Measurements from ENCODE around the gene ARHGDIA. TPM values are rescaled to one million over a fixed set of nuclear protein-coding genes. Genes with fewer than 3 reads are reported as not detected.

Gene ARHGDIA
- total and polyA plus RNA-seq, 2 of the 8 experiments (the other 6 are each of a cell fraction or from before 2014, with no cell fraction given), result 62.4 to 217 TPM

DNA sequence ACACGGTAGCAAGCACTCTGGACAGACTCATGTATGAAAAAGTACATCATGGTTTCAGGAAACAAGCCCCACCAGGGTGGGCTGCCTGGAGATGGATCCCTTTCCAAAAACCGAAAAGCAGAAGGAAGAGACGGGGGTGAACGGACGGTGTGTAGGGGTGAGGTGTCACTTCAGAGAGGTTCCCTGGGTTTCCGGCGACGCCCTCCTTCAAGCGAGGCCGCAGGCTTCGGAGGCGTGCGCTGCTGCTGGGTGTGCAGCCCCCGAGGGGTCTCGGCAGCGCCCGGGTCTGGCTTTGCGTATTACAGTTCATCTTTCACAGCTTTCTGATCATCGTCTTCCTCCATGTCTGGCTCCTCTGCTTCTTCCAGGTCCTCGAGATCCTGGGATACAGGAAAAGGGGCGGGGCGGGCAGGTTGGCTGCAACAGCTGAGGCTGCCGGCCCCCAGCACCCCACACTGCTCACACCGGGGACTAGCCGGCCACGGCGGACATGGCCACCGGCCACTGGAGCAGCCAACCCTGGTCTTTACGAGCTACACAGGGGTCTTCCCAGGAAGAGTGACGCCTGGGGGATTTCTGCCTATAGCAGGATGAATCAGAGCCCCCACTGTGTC, 27.3 kb downstream of the ARHGDIA start:
- no peak overlapping the region for H3K18ac ChIP-seq (ENCODE audit: extremely low read depth, low read length)
- 94% methylated on average over 29 of the region's 30 CpGs; no CpG with 5 or more reads in 1 of the 2 experiments for WGBS, 2 experiments (ENCODE audit: extremely low coverage in 1 of 2, insufficient coverage in 1 of 2, insufficient read length in 1 of 2, insufficient replicate concordance in 2 of 2, low coverage in 1 of 2, low lambda C conversion rate in 2 of 2, missing lambda C conversion rate in 1 of 2)
- H2BK20ac ChIP-seq (ENCODE audit: low read length), result no peak overlapping the region
- H3K4me2 ChIP-seq (ENCODE audit: insufficient read depth in 1 of 2, low read depth in 2 of 2, low read length in 2 of 2), result no peak overlapping the region
- FAIRE-seq, result no peak
- H3K9ac ChIP-seq (replicated peaks in 1 of 4; ENCODE audit: extremely low read depth in 1 of 4, low read depth in 3 of 4, low read length in 3 of 4), result no peak overlapping the region
- H2BK120ac ChIP-seq (replicated peaks; ENCODE audit: low read depth, low read length), result no peak overlapping the region
- no peak overlapping the region for H2AFZ ChIP-seq (ENCODE audit: low read length)
- no peaks in the 10 kb centered on the region for H3K79me1 ChIP-seq (ENCODE audit: low read depth, low read length)
- H3K79me2 ChIP-seq (ENCODE audit: control insufficient read depth in 1 of 2, insufficient read depth in 2 of 2, low read length in 2 of 2), result no peaks in the 10 kb centered on the region
- no peak overlapping the region for H2AK5ac ChIP-seq (ENCODE audit: low read depth, low read length)
- peaks cover 0 to 3% (median 0%) of the 10 kb centered on the region in 4 experiments; a peak in 2 of 7 replicates for H3K4me1 ChIP-seq (replicated peaks in 1 of 4; ENCODE audit: control insufficient read depth in 3 of 4, insufficient read depth in 4 of 4, low read length in 3 of 4)
- no peak for DNase-seq (ENCODE audit: low read depth in 1 of 2, low spot score in 2 of 2)
- peaks cover 12 to 48% (median 34%) of the 10 kb centered on the region in 4 experiments for H3K36me3 ChIP-seq (ENCODE audit: control insufficient read depth in 2 of 4, insufficient read depth in 4 of 4, low read length in 3 of 4)
- no peak overlapping the region for H2BK15ac ChIP-seq (ENCODE audit: low read length)
- CTCF ChIA-PET (ENCODE audit: partially characterized antibody), result interaction anchor here (0.7 to 1.5 kb wide), 5 partner anchors 8 to 26 kb away, joined by 3 to 8 read pairs (median 3); no protein-coding TSS in a partner anchor
- H3K14ac ChIP-seq (ENCODE audit: insufficient read length), result no peak overlapping the region
- no peak overlapping the region for H3K23ac ChIP-seq (ENCODE audit: insufficient read length)
- H4K91ac ChIP-seq (replicated peaks; ENCODE audit: insufficient read length, low read length), result no peak overlapping the region
- H3K4me3 ChIP-seq (ENCODE audit: extremely low read depth in 1 of 4, insufficient read depth in 2 of 4, low read depth in 3 of 4, low read length in 4 of 4), result no peak overlapping the region
- no peak overlapping the region for H2BK5ac ChIP-seq (ENCODE audit: low read depth, low read length)
- no peak overlapping the region for H3K56ac ChIP-seq (replicated peaks; ENCODE audit: insufficient read length, low read depth, low read length)
- no peaks in the 10 kb centered on the region for H3K23me2 ChIP-seq (ENCODE audit: low read depth, low read length)
- POLR2A ChIA-PET (ENCODE audit: partially characterized antibody), result interaction anchor here (0.9 to 5.7 kb wide), 9 partner anchors 9 to 142 kb away, joined by 3 to 37 read pairs (median 4); partner anchors contain the start of genes MCRIP1 and PPP1R27
- no peaks in the 10 kb centered on the region for H3K9me3 ChIP-seq (ENCODE audit: insufficient read depth in 2 of 2, low read depth in 1 of 2, low read length in 1 of 2)
- H3K4ac ChIP-seq (replicated peaks; ENCODE audit: insufficient read length, low read depth, low read length), result no peak overlapping the region
- H3K27me3 ChIP-seq (replicated peaks in 1 of 4; ENCODE audit: control insufficient read depth in 3 of 4, extremely low read depth in 1 of 4, insufficient read depth in 3 of 4, low read length in 3 of 4), result no peaks in the 10 kb centered on the region; a peak in 2 of 7 replicates
- no peak overlapping the region for H3K27ac ChIP-seq (ENCODE audit: low read depth, low read length)
- 0 out of 4 replicates have a peak, but pooled peaks of 1 of the 2 experiments have one; percentile 15 for TF ChIP-seq SIN3A (conservative IDR thresholded peaks at IDR 0.05 in 1 of 2, IDR thresholded peaks at IDR 0.05 in 1 of 2; ENCODE audit: low read depth in 1 of 2, low read length in 2 of 2)
- no peak for TF ChIP-seq TBP (IDR thresholded peaks at IDR 0.05; ENCODE audit: low read depth, low read length)
- no peak overlapping the region for H2BK12ac ChIP-seq (ENCODE audit: low read depth, low read length)
- H4K5ac ChIP-seq (ENCODE audit: insufficient read length, low read depth, low read length), result no peak overlapping the region
- no peak overlapping the region for H4K8ac ChIP-seq (ENCODE audit: extremely low read depth, insufficient read depth, low read length)
- H4K20me1 ChIP-seq (replicated peaks in 1 of 2; ENCODE audit: control insufficient read depth in 1 of 2, insufficient read depth in 2 of 2, low read length in 2 of 2), result peaks cover 2 to 13% of the 10 kb centered on the region in 2 experiments
